Type B pancreatic cell (in vitro differentiated cells): Measurements from ENCODE around the gene ZFPL1. TPM values are rescaled to one million over a fixed set of nuclear protein-coding genes. Genes with fewer than 3 reads are reported as not detected.

Experiments
- DNase-seq: peaks from one replicate; pipeline ENCODE4 v3.0.0; 2021; ENCODE audit warnings: mixed read lengths; ENCODE audit not compliant: unreplicated experiment; ENCODE audit errors: extremely low spot score
- H3K27ac Mint-ChIP-seq: 2 replicates; pipeline ENCODE4 v1.8.0; 2021; ENCODE audit warnings: mild to moderate bottlenecking, mixed read lengths
- H3K27me3 Mint-ChIP-seq: 2 replicates; pipeline ENCODE4 v1.8.0; 2021; ENCODE audit warnings: mixed read lengths
- H3K36me3 Mint-ChIP-seq: 2 replicates; pipeline ENCODE4 v1.8.0; 2021; ENCODE audit warnings: mixed read lengths
- H3K4me1 Mint-ChIP-seq: one replicate; pipeline ENCODE4 v1.8.0; 2021; ENCODE audit warnings: mixed read lengths; ENCODE audit not compliant: unreplicated experiment
- H3K4me3 Mint-ChIP-seq: 2 replicates; pipeline ENCODE4 v1.8.0; 2021; ENCODE audit warnings: mild to moderate bottlenecking, mixed read lengths
- H3K9me3 Mint-ChIP-seq: 2 replicates; pipeline ENCODE4 v1.8.0; 2021; ENCODE audit warnings: mixed read lengths
- total RNA-seq: library from RNA; stranded (reverse); gene quantifications from 2 replicates; pipeline ENCODE4 v1.2.1, GENCODE V29; 2021; ENCODE audit warnings: low replicate concordance
- TF ChIP-seq, protein P1 (sequence below): fragments of 200-600 bp; sonication (generic); conservative IDR thresholded peaks from 2 replicates; pipeline ENCODE4 v1.5.0; 2021; ENCODE audit warnings: antibody characterized with exemption, mild to moderate bottlenecking

Gene ZFPL1
- total RNA-seq, 1 donor from 2014 or later = 35.9 TPM

GRCh38 chr11:65060913-65061408 is 23.1 kb upstream of the ZFPL1 start:
- DNase-seq = no peak
- TF ChIP-seq, protein P1, sequence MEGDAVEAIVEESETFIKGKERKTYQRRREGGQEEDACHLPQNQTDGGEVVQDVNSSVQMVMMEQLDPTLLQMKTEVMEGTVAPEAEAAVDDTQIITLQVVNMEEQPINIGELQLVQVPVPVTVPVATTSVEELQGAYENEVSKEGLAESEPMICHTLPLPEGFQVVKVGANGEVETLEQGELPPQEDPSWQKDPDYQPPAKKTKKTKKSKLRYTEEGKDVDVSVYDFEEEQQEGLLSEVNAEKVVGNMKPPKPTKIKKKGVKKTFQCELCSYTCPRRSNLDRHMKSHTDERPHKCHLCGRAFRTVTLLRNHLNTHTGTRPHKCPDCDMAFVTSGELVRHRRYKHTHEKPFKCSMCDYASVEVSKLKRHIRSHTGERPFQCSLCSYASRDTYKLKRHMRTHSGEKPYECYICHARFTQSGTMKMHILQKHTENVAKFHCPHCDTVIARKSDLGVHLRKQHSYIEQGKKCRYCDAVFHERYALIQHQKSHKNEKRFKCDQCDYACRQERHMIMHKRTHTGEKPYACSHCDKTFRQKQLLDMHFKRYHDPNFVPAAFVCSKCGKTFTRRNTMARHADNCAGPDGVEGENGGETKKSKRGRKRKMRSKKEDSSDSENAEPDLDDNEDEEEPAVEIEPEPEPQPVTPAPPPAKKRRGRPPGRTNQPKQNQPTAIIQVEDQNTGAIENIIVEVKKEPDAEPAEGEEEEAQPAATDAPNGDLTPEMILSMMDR = peak; percentile 46
- no peak overlapping the region for H3K27ac Mint-ChIP-seq

GRCh38 chr11:65063532-65063931 is 20.5 kb upstream of the ZFPL1 start:
- Mint-ChIP-seq H3K9me3 (no peaks in the 10 kb centered on the region), H3K27me3 (no peaks in the 10 kb centered on the region), H3K4me1 (no peaks in the 10 kb centered on the region), H3K27ac (no peak overlapping the region), H3K4me3 (no peak overlapping the region), H3K36me3 (no peaks in the 10 kb centered on the region)
- TF ChIP-seq, protein P1 = no peak
- DNase-seq = no peak

More at GRCh38 chr11:65060913-65061408, 23.1 kb upstream of the ZFPL1 start:
- no peak overlapping the region for H3K4me3 Mint-ChIP-seq
- H3K36me3 Mint-ChIP-seq = no peaks in the 10 kb centered on the region
- no peaks in the 10 kb centered on the region for H3K9me3 Mint-ChIP-seq
- no peaks in the 10 kb centered on the region for H3K4me1 Mint-ChIP-seq
- no peaks in the 10 kb centered on the region for H3K27me3 Mint-ChIP-seq

DNA sequence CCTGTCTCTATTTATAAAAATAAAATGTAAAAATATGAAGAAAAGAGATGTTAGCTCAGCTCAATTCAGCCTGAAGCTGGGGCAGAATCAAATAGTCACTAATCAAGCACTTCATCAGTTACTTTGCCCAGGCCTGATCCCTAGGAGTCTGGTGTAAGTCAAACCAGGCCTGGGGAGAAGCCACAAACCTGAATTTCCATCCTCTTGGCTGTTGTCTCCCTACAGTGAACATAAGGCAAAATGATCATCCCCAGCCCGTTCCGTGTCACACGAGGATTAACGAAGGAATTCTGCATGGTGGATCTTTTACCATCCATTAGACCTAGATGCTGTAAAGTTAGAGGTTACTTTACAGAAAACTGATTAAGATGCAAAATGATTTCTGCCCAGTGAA is 19.2 kb upstream of the ZFPL1 start:
- Mint-ChIP-seq H3K27me3 (no peaks in the 10 kb centered on the region), H3K9me3 (no peaks in the 10 kb centered on the region), H3K4me3 (no peak overlapping the region), H3K27ac (no peak overlapping the region), H3K4me1 (no peaks in the 10 kb centered on the region), H3K36me3 (no peaks in the 10 kb centered on the region)
- DNase-seq = no peak
- TF ChIP-seq, protein P1 = no peak

DNA sequence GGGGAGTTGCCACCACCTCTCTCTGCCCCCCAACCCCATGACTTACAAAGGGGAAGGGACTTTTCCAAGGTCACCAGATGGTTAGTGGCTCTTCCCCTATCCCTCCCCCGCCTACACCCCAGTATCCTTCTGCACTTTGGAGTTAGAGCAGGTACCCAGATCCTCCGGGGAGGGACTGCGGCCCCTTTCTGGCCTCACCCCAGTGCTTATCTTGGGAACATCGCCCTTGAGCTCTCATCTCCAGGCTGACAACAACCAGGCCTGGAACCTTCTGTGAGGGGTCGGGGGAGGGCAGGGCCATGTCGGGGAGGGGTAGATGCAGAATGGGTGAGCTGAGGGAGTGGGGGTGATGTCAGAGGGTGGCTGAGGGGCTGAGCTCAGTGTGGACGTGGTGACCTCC is 18.2 kb upstream of the ZFPL1 start:
- no peak overlapping the region for H3K4me3 Mint-ChIP-seq
- TF ChIP-seq, protein P1 = no peak
- H3K27me3 Mint-ChIP-seq = no peaks in the 10 kb centered on the region
- DNase-seq = no peak
- H3K36me3 Mint-ChIP-seq = no peaks in the 10 kb centered on the region
- no peaks in the 10 kb centered on the region for H3K4me1 Mint-ChIP-seq
- no peak overlapping the region for H3K27ac Mint-ChIP-seq
- no peaks in the 10 kb centered on the region for H3K9me3 Mint-ChIP-seq

DNA sequence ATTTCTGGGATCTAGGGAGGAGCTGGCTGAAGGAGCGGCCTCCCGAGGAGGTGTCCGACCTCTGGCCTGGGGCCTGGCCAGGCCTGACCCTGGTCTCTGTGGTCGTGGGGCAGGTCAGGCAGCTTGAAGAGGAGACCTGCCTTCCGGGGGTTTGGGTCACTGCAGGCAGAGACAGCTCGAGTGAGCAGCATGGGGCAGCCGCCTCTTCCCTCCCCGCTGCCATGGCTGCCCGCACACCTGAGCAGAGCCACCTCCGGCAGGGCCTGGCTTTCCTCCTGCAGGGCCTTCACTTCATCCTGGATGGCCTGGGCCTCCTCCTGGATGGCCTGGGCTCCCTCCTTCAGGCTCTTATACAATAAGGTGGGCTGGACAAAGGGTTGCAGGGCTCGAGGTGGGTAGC is 17.7 kb upstream of the ZFPL1 start:
- no peak for DNase-seq
- no peaks in the 10 kb centered on the region for H3K27me3 Mint-ChIP-seq
- no peak overlapping the region for H3K27ac Mint-ChIP-seq
- TF ChIP-seq, protein P1 = no peak
- H3K4me1 Mint-ChIP-seq = no peaks in the 10 kb centered on the region
- no peaks in the 10 kb centered on the region for H3K36me3 Mint-ChIP-seq
- H3K9me3 Mint-ChIP-seq = no peaks in the 10 kb centered on the region
- no peak overlapping the region for H3K4me3 Mint-ChIP-seq

DNA sequence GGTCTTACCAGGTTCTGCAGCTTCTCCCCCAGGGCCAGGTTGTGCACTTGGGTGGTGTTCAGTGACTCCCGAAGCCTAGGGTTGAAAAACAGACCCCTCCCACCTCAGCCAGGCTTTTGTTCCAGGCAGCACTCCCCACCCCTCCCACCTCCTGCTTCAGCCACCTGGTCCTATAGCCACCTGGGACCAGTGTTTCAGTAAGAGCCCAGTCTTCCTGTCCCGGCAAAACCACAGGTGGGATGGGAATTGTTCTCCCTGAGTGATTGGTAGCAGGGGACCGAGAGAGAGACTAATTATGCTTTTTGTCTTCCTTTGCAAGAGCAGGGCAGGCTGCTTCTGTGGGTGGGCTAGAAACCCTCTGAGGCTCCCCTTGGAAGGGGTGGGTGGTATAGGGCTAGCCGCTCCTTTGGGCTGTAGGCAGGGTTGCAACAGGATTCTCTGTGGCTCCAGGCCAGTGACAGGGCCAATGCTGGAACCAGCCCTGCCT is 17.2 kb upstream of the ZFPL1 start:
- Mint-ChIP-seq H3K4me3 (no peak overlapping the region), H3K9me3 (no peaks in the 10 kb centered on the region), H3K27me3 (no peaks in the 10 kb centered on the region), H3K27ac (no peak overlapping the region), H3K4me1 (no peaks in the 10 kb centered on the region), H3K36me3 (no peaks in the 10 kb centered on the region)
- no peak for DNase-seq
- TF ChIP-seq, protein P1 = no peak
